ENCODE data around the gene ITGA1. TPM values are rescaled to one million over a fixed set of nuclear protein-coding genes. Genes with fewer than 3 reads are reported as not detected.
"Not testable (repeated sequence)": the region's sequence is repeated elsewhere in the genome, so short reads cannot be mapped to it uniquely, and the experiment has no call there.

The ITGA1 gene
- total RNA-seq, 4 donors from 2014 or later = 21.2 to 49.5 (median 43.1) TPM

- Histone ChIP-seq H3K27me3 (no peaks in the 10 kb centered on the region), H3K36me3 (no peaks in the 10 kb centered on the region), H3K9me3 (no peaks in the 10 kb centered on the region), H3K4me3 (no peak overlapping the region), H3K4me1 (peaks cover 0 to 3% (median 0%) of the 10 kb centered on the region in 4 donors), H3K27ac (no peak overlapping the region)
- TF ChIP-seq CTCF (IDR thresholded peaks at IDR 0.05) = no peak
- TF ChIP-seq POLR2A (IDR thresholded peaks at IDR 0.05) = no peak
- DNase-seq = no peak
Observed at GRCh38 chr5:52961274-52961681, 173.6 kb downstream of the ITGA1 start.

- no peaks in the 10 kb centered on the region for H3K36me3 ChIP-seq
- no peaks in the 10 kb centered on the region for H3K27me3 ChIP-seq
- H3K4me1 ChIP-seq = no peaks in the 10 kb centered on the region
- DNase-seq = no peak
- TF ChIP-seq CTCF (IDR thresholded peaks at IDR 0.05) (no peak), POLR2A (IDR thresholded peaks at IDR 0.05) (no peak)
- H3K4me3 ChIP-seq = no peak overlapping the region
- H3K27ac ChIP-seq = no peak overlapping the region
- H3K9me3 ChIP-seq = no peaks in the 10 kb centered on the region
Observed at GRCh38 chr5:52963636-52964035, 175.9 kb downstream of the ITGA1 start.

- DNase-seq = no peak
- Histone ChIP-seq H3K4me3 (no peak overlapping the region), H3K4me1 (no peaks in the 10 kb centered on the region), H3K27ac (no peak overlapping the region), H3K27me3 (no peaks in the 10 kb centered on the region), H3K36me3 (no peaks in the 10 kb centered on the region), H3K9me3 (no peaks in the 10 kb centered on the region)
- TF ChIP-seq POLR2A (IDR thresholded peaks at IDR 0.05) (no peak), CTCF (IDR thresholded peaks at IDR 0.05) (no peak)
Observed at GRCh38 chr5:52964138-52964537, 176.4 kb downstream of the ITGA1 start.

- not testable (repeated sequence) for DNase-seq, H3K36me3 ChIP-seq, H3K27me3 ChIP-seq, H3K27ac ChIP-seq, H3K4me3 ChIP-seq, H3K4me1 ChIP-seq, H3K9me3 ChIP-seq
Observed at GRCh38 chr5:52976157-52976556, 188.4 kb downstream of the ITGA1 start.

GRCh38 chr5:52977264-52977897, 189.7 kb downstream of the ITGA1 start:
- no peaks in the 10 kb centered on the region for H3K27me3 ChIP-seq
- DNase-seq = no peak
- no peaks in the 10 kb centered on the region for H3K36me3 ChIP-seq
- peaks cover 0 to 6% (median 0%) of the 10 kb centered on the region in 4 donors for H3K9me3 ChIP-seq
- H3K4me3 ChIP-seq = no peak overlapping the region
- no peaks in the 10 kb centered on the region for H3K4me1 ChIP-seq
- H3K27ac ChIP-seq = no peak overlapping the region
- no peak for TF ChIP-seq POLR2A (IDR thresholded peaks at IDR 0.05)
- TF ChIP-seq CTCF (IDR thresholded peaks at IDR 0.05) = no peak

- TF ChIP-seq CTCF (IDR thresholded peaks at IDR 0.05) = no peak
- no peak for TF ChIP-seq POLR2A (IDR thresholded peaks at IDR 0.05)
- H3K4me3 ChIP-seq = no peak overlapping the region
- no peak overlapping the region for H3K27ac ChIP-seq
- H3K27me3 ChIP-seq = no peaks in the 10 kb centered on the region
- no peaks in the 10 kb centered on the region for H3K4me1 ChIP-seq
- no peak for DNase-seq
- H3K36me3 ChIP-seq = no peaks in the 10 kb centered on the region
- H3K9me3 ChIP-seq = peaks cover 0 to 3% (median 0%) of the 10 kb centered on the region in 4 donors
Observed at GRCh38 chr5:52981507-52981906, 193.8 kb downstream of the ITGA1 start.
